Measurements from ENCODE around the gene PLK4.
"Not testable (repeated sequence)": the region's sequence is repeated elsewhere in the genome, so short reads cannot be mapped to it uniquely, and the experiment has no call there.

The PLK4 gene

DNA sequence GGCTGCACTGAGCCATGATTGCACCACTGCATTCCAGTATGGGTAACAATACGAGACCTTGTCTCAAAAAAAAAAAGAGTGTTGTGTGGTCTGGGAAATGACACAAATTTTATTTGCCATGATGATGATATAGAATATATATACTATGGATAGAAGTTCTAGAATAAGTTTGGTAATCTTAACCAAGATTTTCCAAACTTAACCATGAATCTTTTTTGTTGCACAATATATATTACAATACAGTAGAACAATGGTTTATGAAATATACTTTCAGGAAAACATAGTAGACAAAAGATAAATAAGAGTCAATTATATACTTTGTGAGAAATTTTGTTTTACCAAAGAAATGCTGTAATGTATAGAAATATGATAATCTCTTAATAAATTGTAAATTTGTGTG lies 49.5 kb downstream of the PLK4 start:
- peaks cover 9% of the 10 kb centered on the region for H3K36me3 ChIP-seq (replicated peaks)
- no peaks in the 10 kb centered on the region for H3K4me1 ChIP-seq
- in situ Hi-C loops (cut with MboI; ENCODE audit: low sequenced_read_pairs), result no loop called here
- H3K9me3 ChIP-seq, result no peaks in the 10 kb centered on the region; the same call in 1 of the 2 replicates
- H3K4me3 ChIP-seq, result no peak overlapping the region
- no peaks in the 10 kb centered on the region; the same call in 1 of the 2 replicates for H3K27me3 ChIP-seq (ENCODE audit: low read depth)
- DNase-seq (ENCODE audit: low spot score in 2 of 2), result no peak

DNA sequence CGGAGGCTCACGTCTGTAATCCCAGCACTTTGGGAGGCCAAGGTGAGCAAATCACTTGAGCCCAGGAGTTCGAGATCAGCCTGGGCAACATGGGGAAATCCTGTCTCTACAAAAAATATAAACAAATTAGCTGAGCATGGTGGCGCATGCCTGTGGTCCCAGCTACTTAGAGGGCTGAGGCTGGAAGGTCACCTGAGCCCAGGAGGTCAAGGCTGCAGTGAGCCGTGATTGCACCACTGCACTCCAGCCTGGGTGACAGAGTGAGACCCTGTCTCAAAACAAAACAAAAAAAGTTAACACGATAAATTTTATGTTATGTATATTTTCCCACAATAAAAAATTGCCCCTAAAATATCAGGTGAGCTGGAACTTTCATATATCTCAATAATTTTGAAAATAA lies 51.1 kb downstream of the PLK4 start:
- H3K36me3 ChIP-seq (replicated peaks); H3K9me3 ChIP-seq; DNase-seq (ENCODE audit: low spot score in 2 of 2); H3K4me3 ChIP-seq; H3K27me3 ChIP-seq (ENCODE audit: low read depth); in situ Hi-C loops (cut with MboI; ENCODE audit: low sequenced_read_pairs); H3K4me1 ChIP-seq: not testable (repeated sequence)

DNA sequence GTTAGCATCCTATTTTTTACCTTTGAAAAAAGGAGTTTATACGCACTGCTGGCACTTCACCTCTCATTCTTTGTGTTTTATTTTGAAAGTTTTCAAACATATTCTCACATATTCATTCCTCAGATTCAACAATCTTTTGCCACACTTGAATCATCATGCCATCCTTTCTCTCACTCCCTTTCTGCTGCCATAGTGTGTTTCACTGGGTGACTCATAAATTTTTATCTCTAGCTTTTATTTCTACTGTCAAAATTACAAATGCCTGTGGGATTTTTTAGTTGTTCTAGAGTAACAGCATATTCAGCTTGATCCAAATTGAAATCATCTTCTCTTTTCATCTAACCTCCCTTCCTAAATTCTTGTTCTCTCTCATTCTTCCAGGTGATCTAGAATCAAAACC lies 56.3 kb downstream of the PLK4 start:
- in situ Hi-C loops (cut with MboI; ENCODE audit: low sequenced_read_pairs), result no loop called here
- no peak for DNase-seq (ENCODE audit: low spot score in 2 of 2)
- peaks cover 4% of the 10 kb centered on the region; the same call in 1 of the 2 replicates for H3K36me3 ChIP-seq (replicated peaks)
- H3K27me3 ChIP-seq (ENCODE audit: low read depth), result no peaks in the 10 kb centered on the region
- no peaks in the 10 kb centered on the region for H3K9me3 ChIP-seq
- H3K4me3 ChIP-seq, result no peak overlapping the region
- no peaks in the 10 kb centered on the region for H3K4me1 ChIP-seq
